Measurements from ENCODE around the gene FAM234A.

The FAM234A gene

DNA sequence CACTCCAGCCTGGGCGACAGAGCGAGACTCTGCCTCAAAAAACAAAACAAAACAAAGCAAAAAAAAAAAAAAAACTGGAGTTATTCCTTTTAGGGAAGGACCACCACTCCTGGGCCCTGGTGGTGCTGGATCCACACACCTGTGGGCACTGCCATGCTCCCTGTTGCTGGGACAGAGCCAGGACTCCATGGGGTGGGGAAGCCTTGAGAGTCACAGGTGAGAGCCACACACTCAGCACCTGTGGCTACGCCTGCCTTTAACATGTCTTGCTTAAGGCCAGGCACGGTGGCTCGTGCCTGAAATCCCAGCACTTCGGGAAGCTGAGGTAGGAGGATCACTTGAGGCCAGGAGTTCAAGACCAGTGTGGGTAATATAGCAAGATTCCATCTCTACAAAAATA is 66.6 kb downstream of the FAM234A start:
- no peak for DNase-seq (ENCODE audit: low spot score)

DNA sequence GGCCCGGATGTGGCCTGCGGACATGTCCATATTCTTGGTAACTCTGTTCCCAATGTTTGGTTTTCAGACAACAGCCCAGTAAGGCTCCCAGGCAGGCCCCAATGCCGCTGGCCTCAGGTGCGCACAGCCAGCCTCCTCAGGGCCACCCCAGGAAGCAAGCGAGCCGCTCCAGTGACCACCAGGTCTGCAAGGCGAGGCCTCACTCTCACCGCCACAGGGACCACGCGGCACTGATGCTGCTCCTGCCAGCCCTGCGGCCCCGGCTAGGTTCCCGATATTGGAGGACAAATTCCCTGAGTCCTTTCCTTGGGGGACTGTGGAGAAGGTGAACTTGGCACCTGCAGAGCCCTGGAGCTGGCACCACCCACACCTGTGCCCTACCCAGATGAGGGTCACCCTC is 67.3 kb downstream of the FAM234A start:
- no peak for DNase-seq (ENCODE audit: low spot score)

DNA sequence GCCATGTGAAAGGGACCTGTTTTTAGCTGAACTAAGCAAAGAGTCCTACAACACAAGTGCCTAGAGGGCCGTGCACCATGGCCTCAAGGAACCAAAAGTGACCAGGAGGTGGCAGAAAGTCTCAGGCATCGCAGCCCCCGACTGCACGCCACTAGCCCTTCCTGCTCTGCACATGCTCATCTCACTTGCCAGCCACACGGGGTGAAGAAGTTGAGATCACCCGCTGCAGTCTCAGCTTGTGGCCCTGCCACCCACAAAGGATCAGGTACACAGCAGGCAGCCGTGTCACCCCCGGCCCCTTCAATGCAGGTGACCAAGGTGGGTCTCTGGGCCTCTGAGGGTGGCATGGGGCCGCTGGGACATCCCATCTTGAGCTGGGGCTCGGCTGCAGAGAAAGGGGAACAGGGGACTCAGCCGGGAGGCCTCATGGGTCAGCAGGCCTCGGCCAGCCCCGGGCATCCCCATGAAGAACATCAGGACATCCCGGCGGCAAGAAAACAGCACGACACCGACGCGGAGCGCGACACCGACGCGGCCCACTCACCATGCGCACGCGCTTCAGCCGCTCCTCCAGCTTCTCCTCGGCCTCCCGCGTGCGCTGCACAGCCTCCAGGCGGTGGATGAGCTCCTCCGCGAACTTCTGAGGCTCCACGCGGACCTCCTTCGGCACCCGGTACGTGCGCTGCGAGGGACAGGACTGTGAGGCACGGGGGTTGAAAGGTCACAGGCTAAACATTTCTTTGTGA is 69.3 kb downstream of the FAM234A start:
- no peak for DNase-seq (ENCODE audit: low spot score)

- DNase-seq (ENCODE audit: low spot score): no peak
Observed at GRCh38 chr16:305916-306626, 71.5 kb downstream of the FAM234A start.

DNA sequence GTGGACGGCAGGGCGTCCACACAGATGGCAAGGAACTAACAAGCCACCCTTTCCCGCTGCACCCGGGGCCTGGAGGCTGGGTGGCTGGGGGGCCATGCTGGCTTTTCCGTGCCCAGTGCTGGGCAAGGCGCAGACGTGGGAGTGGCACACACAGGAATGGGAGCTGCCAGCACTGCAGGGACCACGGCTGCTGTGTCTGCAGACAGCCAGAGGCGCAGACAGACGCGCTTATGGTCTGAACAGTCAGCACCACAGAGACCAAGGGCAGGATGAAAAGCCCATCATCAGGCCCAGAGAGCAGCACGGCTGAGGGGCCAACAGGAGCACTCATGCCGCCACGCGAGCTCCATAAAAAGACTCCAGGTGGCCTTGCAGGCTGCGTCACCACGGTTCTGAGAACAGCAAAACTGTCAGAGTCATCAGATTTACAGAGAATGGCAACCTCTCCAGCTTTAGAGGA is 72.3 kb downstream of the FAM234A start:
- DNase-seq (ENCODE audit: low spot score): no peak

GRCh38 chr16:307691-308312 is 73.2 kb downstream of the FAM234A start:
- no peak for DNase-seq (ENCODE audit: low spot score)

DNA sequence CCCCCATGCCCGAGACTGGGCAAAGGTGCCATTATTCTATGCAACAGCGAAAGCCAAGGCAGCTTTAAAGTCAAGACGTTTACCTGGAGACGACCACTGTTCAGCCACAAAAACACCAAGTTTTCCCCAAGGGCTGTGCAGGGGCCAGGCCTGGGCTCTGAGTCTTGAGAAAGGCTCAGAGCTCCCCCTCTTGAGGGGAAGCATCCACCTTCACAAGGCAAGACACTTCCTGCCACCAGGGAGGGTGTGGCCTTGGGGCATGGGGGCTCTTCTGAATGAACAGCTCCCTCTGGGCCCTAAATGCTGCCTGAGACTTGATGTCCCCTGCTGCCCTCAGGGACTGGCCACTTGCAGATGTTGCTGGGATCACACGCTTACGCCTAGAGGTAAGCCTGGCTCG is 74.9 kb downstream of the FAM234A start:
- no peak for DNase-seq (ENCODE audit: low spot score)

DNA sequence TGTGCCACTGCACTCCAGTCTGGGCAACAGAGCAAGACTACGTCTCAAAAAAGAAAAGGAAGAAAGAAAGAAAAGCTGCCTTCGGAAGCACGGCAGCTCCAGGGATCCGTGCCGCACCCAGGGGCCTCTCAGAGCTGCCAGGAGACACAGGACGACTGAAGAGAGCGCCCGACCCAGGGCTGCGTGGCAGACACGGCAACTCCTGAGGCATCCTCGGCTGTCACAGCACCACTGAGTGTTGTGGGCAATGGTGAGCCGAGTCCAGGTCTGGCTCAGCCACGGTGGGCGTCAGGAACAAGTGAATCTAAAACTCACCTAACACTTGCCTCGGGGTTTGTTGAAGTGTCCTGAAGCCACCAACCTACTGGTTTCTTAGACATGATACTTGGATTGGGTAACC is 77.1 kb downstream of the FAM234A start:
- no peak for DNase-seq (ENCODE audit: low spot score)

GRCh38 chr16:314351-314750 is 79.7 kb downstream of the FAM234A start:
- DNase-seq (ENCODE audit: low spot score): no peak

DNA sequence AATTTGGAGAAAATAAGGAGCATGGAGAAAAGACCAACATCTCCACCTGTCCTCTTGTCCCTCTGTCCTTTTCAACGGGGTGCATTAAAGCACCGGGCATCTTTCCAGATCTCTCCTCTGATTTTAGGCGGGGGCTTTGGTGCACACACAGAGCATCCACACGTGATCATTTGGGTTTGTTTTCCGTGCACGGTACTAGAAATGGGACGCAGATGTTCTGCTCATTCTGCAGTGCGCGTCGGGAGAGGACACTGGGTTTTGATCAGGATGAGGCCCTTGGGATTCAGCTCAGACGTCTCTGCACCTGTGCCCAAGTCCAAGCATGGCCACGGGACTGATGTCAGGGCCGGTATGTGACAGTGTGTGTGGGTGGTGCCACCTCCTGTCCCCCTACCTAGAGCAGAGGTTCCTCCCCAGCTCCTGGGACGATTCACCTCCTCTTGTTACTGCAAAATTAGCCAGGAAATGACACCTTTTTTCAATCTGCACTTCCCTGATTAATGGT is 80.2 kb downstream of the FAM234A start:
- DNase-seq (ENCODE audit: low spot score): no peak

Data from D341Med (cell line).